Skin of body (tissue), 2 donors: ENCODE measurements around the gene SDF2. TPM values are rescaled to one million over a fixed set of nuclear protein-coding genes. Genes with fewer than 3 reads are reported as not detected.
"Not testable (repeated sequence)": the region's sequence is repeated elsewhere in the genome, so short reads cannot be mapped to it uniquely, and the experiment has no call there.

ENCODE experiments used
- DNase-seq: peaks from one replicate; lab custom pipeline; 2025; lab: John Stamatoyannopoulos, UW
- total RNA-seq: library from RNA; depleted of rRNA; stranded (reverse); fragments of >200 nt; gene quantifications from one replicate; pipeline ENCODE4 v1.2.3, GENCODE V29; 2014

The SDF2 gene
- total RNA-seq, 1 donor from 2014 or later = 35.2 TPM

- DNase-seq = no peak
These were observed 23.7 kb upstream of the SDF2 start for GRCh38 chr17:28685366-28685765.

GRCh38 chr17:28684963-28685362 lies 23.3 kb upstream of the SDF2 start:
- DNase-seq = peak; percentile 8

- no peak for DNase-seq
These were observed 20.9 kb upstream of the SDF2 start for GRCh38 chr17:28682655-28683054.

- DNase-seq = no peak
These were observed 14.3 kb upstream of the SDF2 start for GRCh38 chr17:28675980-28676379.

DNA sequence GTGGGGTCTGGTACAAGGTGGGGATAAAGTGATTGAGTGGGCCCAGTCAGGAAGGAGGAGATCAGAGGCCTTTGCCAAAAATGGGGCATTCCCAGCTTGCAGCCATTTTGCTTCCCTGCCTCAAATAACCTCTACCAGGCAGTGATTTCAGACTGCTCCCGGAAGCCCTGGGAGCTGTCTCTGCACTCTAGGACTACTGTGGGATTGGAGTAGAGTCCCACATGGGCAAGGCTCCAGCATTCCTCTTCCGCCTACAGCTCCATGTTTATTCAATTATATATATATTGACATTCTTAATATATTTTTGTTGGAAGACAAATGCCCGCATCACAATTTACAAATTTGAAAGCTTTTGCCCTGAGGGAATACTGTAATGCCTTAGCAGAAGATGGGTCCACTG lies 13.8 kb upstream of the SDF2 start:
- DNase-seq = peak; percentile 24

GRCh38 chr17:28669918-28670317 lies 8.2 kb upstream of the SDF2 start:
- no peak for DNase-seq

DNA sequence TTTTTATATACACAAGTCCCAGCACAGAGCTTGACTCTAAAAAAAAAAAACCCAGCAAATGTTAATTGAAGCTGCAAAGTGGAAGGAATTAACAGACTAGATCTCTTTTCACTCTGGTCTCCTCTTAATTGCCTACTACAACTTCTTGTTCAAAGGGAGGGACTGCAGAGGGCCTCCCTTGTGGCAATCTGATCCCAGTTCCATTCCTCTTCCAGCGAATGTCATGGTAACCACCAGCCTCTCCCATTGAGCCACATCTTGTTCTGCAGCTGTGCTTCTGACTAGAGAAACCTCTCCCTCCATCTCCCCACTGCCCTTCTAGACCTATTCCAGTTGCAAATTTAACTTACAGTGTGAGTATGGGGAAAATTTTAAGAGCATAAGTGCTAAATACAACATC lies 6.2 kb upstream of the SDF2 start:
- DNase-seq = no peak

GRCh38 chr17:28665994-28666393 lies 4.3 kb upstream of the SDF2 start:
- no peak for DNase-seq

DNA sequence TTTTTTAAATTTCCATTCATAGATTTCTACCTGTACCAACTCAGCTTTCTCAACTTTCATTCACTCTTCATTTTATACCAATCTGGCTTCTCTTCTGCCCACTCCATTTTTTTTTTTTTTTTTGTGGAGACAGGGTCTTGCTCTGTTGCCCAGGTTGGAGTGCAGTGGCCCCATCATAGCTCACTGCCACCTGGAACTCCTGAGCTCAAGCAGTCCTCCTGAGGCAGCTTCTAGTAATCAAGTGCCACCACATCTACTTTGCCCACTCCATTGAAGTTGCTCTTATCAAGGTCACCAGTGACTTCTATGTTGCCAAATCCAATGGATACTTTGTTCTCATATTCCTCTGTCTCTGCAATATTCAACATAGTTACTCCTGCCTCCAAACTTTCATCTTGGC lies 2.0 kb upstream of the SDF2 start:
- no peak for DNase-seq

GRCh38 chr17:28662527-28662829 lies 772 bp upstream of the SDF2 start:
- DNase-seq = no peak

- DNase-seq = not testable (repeated sequence)
These were observed 2.2 kb downstream of the SDF2 start for GRCh38 chr17:28659497-28659881.

- not testable (repeated sequence) for DNase-seq
These were observed 2.8 kb downstream of the SDF2 start for GRCh38 chr17:28658766-28659496.

DNA sequence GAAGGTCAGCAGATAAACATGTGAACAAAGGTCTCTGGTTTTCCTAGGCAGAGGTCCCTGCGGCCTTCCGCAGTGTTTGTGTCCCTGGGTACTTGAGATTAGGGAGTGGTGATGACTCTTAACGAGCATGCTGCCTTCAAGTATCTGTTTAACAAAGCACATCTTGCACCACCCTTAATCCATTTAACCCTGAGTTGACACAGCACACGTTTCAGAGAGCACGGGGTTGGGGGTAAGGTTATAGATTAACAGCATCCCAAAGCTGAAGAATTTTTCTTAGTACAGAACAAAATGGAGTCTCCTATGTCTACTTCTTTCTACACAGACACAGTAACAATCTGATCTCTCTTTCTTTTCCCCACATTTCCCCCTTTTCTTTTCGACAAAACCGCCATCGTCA lies 3.4 kb downstream of the SDF2 start:
- not testable (repeated sequence) for DNase-seq

GRCh38 chr17:28657756-28658155 lies 4.0 kb downstream of the SDF2 start:
- no peak for DNase-seq

DNA sequence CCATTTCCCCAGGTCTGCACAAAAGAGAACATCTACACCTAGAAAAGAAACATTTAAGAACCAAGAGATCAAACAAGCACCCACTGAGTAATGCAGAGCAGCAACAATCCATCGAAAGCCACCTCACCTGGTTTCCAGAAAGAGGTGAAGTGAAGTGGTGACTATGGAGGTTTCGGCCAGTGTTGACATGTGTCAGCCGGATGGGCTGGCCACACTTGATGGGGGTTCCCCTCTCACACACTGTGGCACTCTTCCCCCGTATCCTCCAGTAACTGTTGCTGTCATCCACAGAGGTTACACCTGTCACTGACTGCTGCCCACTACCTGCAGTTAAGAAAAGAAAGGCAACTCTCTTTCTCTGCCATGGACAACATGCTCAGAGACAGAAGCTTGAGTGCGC lies 6.5 kb downstream of the SDF2 start:
- DNase-seq = no peak

GRCh38 chr17:28648698-28649097 lies 13.0 kb downstream of the SDF2 start:
- DNase-seq = no peak

- no peak for DNase-seq
These were observed 15.5 kb downstream of the SDF2 start for GRCh38 chr17:28646039-28646754.

DNA sequence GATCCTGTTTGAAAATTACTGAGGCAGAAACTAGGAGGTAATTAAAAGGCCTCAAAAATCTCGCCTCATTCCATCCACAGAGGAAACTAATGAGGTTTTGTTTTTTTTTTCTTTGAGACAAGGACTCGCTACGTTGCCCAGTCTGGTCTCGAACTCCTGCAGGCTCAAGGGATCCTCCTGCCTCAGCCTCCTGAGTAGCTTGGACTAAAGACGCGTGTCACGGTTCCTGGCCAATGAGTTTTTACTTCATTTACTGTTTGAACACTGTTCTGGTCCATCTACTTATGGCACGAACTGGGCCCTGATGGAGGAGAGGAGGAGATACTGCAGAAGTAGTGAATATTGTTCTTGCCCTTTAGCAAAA lies 16.1 kb downstream of the SDF2 start:
- no peak for DNase-seq

DNA sequence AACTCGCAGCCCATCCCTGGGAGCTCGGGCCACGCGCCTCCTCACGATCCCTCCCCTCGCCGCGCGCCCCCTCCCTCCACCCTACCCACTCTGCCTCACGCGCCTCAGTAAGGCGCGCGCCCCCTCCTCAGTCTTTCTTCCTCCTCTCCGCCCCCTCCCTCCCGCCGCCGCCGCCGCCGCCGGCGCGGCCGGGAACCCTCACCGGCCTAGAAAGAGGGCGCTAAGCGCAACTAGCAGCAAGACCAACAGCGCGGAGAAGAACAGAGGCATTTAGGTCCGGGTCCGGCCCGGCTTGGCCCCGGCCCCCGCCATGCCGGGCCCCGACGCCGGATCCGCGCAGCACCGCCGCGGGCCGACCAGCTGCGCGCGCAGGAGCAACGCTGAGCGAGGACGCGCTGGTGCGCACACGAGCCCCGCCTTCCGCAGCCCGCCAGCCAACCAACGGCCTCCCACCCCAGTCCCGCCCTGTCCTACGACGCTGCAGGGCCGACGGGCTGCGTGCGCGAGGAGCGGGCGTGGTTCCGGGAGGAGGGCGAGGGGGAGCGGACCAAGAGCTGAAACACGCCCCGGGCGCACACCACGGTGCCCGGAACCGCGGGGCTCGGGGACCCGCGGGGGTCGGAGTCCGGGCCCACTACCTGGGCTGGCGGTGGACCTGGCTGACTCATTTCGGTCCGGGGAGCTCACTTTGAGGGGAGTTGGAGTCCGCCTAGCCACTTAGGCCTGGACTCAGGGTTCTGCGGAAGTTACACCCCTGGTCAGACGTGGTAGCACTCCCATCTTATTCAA lies 16.7 kb downstream of the SDF2 start, which contains the start of gene BLTP2:
BLTP2 (minus strand) TSS at position 372 of the 789 bp plus-strand sequence; CDS start at position 270, 102 bp downstream.
- peak; percentile 96 for DNase-seq

DNA sequence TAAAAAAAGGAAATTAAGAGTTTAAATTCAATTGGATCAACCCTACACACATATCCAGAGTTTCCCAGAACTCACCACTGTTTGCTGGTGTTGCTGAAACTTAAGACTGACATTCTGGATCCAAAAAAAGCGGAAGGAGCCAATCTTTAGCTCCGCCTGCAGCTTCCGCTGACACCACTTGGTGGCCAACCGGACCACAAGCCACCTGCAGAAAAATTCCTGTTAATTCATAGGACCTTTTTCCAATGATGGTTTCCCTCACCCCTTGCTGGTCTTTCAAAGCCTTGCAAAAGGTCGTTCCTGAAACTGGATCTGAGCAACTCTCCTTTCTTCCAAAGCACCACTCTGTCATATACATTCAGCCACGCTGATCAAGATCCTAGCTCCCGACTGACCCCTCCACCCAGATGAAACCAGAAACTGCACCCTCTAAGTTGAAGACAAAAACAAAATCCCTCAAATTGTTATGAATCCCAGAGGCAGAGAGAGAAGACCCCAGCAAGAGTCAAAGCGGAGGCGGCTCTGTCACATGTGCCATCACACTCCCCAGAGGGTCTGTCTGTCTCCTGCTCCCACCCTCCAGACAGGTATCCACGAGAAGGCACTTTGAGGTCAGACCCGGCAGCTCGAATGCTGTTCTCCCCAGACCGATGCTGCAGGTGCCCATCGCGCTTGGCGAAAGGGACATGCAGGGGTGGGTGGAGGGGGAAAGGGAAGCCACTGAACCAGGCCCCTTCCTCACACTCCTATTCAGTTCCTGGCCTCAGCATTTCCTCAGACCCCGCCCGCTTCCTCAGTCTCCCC lies 17.5 kb downstream of the SDF2 start:
- peak; percentile 59 for DNase-seq

DNA sequence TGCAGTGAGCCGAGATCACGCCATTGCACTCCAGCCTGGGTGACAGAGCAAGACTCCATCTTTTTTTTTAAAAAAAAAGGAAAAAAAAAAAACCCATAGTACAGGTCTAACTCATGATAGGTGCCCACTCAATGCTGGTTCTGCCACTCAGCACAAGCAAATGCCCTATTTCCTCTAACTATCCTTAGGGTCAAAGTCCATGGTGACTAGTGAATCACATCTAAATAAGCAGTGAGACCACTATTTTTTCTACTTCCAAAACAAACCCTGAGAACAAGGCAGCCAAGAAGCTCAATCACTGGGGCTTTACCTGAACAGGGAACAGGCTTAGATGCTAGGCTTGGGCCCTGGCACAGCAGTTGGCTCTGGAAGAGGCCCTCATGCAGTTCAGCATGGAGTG lies 20.1 kb downstream of the SDF2 start:
- DNase-seq = no peak

GRCh38 chr17:28635506-28635905 lies 26.2 kb downstream of the SDF2 start:
- DNase-seq = no peak
